Measurements from ENCODE around the gene SEC16A.
A peak's percentile ranks its signal among the peaks of the same experiment; 100 is the strongest.
"Not testable (repeated sequence)": the region's sequence is repeated elsewhere in the genome, so short reads cannot be mapped to it uniquely, and the experiment has no call there.

The SEC16A gene

GRCh38 chr9:136422876-136423275, 60.0 kb downstream of the SEC16A start:
- no peak for DNase-seq

GRCh38 chr9:136421791-136422190, 61.0 kb downstream of the SEC16A start:
- DNase-seq = no peak

- no peak for DNase-seq
These were observed 63.8 kb downstream of the SEC16A start for GRCh38 chr9:136419092-136419420.

GRCh38 chr9:136418182-136419091, 64.4 kb downstream of the SEC16A start:
- DNase-seq = no peak

- DNase-seq = no peak
These were observed 65.9 kb downstream of the SEC16A start for GRCh38 chr9:136416914-136417313.

GRCh38 chr9:136416427-136416826, 66.4 kb downstream of the SEC16A start:
- DNase-seq = no peak

GRCh38 chr9:136412962-136413361, 69.9 kb downstream of the SEC16A start:
- no peak for DNase-seq

- no peak for DNase-seq
These were observed 71.5 kb downstream of the SEC16A start for GRCh38 chr9:136411378-136411777.

GRCh38 chr9:136410500-136411287, 72.1 kb downstream of the SEC16A start, which contains the start of the genes ENTR1 and PMPCA:
Gene ENTR1, minus strand, starts transcription at chr9:136410614. Its CDS starts 217 bp downstream, at chr9:136410397.
Gene PMPCA, plus strand, starts transcription at chr9:136410658. Its CDS starts 11 bp downstream, at chr9:136410669.
- DNase-seq = peak; percentile 95

- peak; percentile 16 for DNase-seq
These were observed 73.0 kb downstream of the SEC16A start for GRCh38 chr9:136409557-136410455.

GRCh38 chr9:136407911-136408310, 74.9 kb downstream of the SEC16A start:
- DNase-seq = no peak

GRCh38 chr9:136407061-136407460, 75.8 kb downstream of the SEC16A start:
- not testable (repeated sequence) for DNase-seq

- not testable (repeated sequence) for DNase-seq
These were observed 76.9 kb downstream of the SEC16A start for GRCh38 chr9:136405904-136406303.

GRCh38 chr9:136405481-136405880, 77.4 kb downstream of the SEC16A start:
- no peak for DNase-seq

GRCh38 chr9:136404801-136405136, 78.1 kb downstream of the SEC16A start:
- DNase-seq = no peak

- peak; percentile 21 for DNase-seq
These were observed 78.7 kb downstream of the SEC16A start for GRCh38 chr9:136403915-136404800.

- DNase-seq = peak; percentile 62
These were observed 79.3 kb downstream of the SEC16A start for GRCh38 chr9:136403538-136403914.

GRCh38 chr9:136402067-136402466, 80.8 kb downstream of the SEC16A start:
- no peak for DNase-seq

GRCh38 chr9:136401173-136401922, 81.5 kb downstream of the SEC16A start:
- DNase-seq = no peak

- DNase-seq = peak; percentile 81
These were observed 82.6 kb downstream of the SEC16A start, which contains the start of gene SNAPC4 for GRCh38 chr9:136400038-136400834. Gene SNAPC4, minus strand, starts transcription at chr9:136400170. Its CDS starts 1,742 bp downstream, at chr9:136398428.

Measured in effector CD4-positive, alpha-beta T cell (primary cell).